Right forelimb (tissue), 1 donor: ENCODE measurements around the gene FETUB.

ENCODE experiments used
- DNase-seq: peaks from one replicate; pipeline ENCODE4 v3.0.0-alpha.2; 2018

FETUB gene

DNA sequence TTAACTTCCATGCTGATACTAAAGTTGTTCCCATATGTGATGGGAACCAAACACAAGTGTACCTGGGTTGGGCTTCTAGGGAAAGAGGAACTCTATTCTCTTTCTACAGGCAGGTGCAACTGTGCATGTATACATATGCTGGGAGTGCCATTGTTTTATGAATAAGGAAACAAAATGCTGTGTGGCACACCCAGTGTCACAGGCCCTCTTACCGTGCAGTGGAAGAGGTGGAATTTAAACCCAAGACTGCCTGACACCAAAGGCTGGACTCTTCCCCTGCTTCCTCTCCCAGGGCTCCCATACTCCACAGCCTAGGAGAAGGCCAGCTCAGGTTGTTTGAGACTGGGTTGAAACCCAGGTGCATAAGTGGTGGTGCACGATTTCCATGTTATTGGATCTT is 1.9 kb upstream of the FETUB start:
- no peak for DNase-seq

GRCh38 chr3:186640473-186640818 is 247 bp downstream of the FETUB start:
- DNase-seq: no peak

DNA sequence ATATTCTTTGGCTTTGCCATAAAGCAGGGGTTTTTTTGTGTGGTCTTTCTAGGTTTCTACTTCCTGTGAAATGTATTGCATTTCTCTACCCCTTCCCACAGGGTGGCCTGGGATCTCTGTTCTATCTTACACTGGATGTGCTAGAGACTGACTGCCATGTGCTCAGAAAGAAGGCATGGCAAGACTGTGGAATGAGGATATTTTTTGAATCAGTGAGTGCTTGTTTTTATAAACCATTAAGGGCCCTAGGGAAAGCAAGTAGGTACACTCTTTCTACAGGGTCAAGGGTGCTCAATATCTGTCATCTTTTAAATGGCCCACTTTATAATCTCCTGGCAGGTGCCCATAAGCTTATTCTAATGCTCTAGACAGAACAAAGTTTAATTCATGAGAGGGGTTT is 730 bp downstream of the FETUB start:
- DNase-seq: no peak

- no peak for DNase-seq
Observed at GRCh38 chr3:186642014-186642413, 1.8 kb downstream of the FETUB start.

- no peak for DNase-seq
Observed at GRCh38 chr3:186643493-186643892, 3.3 kb downstream of the FETUB start.

GRCh38 chr3:186644683-186645082 is 4.5 kb downstream of the FETUB start:
- no peak for DNase-seq

DNA sequence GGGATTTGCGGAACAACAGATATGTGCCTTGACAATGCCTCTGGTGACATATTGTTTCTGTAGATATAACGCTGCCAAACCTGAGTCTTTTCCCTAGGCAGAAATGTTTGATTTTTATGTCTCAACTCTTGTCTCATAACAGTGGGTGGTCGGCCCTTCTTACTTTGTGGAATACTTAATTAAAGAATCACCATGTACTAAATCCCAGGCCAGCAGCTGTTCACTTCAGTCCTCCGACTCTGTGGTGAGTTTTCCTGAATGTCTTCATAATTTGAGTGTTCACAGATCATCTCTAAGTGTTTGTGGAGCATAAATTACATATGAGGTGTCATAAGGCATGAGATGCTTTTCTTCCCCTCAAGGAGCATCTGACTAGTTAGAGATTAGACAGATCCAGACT is 5.9 kb downstream of the FETUB start:
- DNase-seq: no peak

- DNase-seq: no peak
Observed at GRCh38 chr3:186646841-186647240, 6.6 kb downstream of the FETUB start.

DNA sequence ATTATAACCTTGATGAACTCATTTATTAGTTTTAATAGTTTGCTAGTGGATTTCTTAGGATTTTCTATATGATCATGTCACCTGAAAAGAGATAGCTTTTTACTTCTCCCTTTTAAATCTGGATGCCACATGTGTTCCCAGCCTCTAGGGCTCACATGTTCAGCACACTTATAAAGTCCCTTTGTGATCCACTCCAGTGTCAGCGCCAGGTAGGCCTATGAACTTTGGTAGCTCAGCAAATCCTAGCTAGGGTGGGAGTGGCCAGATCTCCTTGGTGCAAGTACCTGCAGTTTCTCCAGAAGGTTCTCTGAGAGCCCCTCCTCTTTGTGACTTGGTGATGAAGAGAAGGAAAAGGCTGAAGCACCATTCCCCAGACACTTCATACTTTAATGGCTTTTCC is 8.7 kb downstream of the FETUB start:
- DNase-seq: no peak

DNA sequence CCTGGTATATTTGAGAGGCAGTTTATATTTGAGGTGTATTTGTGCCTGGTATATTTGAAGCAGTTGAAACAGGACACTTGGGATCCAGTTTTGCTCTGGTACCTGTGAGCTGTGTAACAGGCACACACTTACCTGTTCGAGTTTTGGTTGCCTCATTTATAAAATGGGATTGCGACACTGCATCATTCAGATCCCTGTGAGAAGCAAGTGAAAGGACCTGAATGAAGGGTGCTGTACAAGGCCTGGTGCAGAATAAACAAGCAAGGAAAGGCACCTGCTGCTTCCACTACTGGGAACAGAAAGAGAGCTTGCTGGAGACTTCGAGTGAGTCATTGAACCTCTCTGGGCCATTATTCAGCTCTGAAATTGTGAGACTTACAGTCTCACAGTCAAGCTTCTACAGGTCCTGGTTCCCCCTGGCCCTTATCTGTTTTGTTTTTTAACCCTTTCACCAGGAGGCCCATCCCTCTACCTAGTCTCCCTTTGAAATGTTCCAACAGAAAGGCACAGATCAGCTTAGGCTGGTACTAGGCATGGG is 11.5 kb downstream of the FETUB start:
- DNase-seq: no peak

DNA sequence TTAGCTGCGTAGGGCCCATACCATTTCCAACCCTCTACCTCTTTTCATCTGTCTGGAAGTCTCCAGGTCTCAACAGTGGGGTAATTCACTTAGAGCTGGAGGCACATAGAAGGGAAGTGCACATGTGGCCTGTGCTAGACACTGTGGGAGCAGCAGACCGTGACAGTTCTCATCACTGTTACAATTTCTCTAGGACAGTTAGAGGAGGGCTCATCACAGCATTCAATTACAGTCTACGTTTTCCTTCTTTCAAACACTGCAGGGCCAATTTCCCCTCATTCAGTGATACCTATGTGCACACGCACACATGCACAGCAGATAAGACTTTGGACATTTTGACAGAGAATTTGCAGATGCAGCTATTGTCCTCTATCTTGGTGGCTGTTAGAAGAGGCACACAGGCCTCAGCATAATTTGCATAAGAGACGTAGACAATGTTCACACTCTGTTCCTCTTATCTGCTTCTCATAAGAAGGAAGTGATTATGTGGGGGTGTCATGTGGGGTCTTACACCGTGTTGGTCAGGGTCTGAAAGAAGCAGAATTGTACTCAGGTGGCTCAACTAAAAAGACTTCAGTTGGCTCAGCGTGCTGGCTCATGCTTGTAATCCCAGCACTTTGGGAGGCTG is 13.0 kb downstream of the FETUB start:
- no peak for DNase-seq

- DNase-seq: no peak
Observed at GRCh38 chr3:186653984-186654383, 13.8 kb downstream of the FETUB start.

DNA sequence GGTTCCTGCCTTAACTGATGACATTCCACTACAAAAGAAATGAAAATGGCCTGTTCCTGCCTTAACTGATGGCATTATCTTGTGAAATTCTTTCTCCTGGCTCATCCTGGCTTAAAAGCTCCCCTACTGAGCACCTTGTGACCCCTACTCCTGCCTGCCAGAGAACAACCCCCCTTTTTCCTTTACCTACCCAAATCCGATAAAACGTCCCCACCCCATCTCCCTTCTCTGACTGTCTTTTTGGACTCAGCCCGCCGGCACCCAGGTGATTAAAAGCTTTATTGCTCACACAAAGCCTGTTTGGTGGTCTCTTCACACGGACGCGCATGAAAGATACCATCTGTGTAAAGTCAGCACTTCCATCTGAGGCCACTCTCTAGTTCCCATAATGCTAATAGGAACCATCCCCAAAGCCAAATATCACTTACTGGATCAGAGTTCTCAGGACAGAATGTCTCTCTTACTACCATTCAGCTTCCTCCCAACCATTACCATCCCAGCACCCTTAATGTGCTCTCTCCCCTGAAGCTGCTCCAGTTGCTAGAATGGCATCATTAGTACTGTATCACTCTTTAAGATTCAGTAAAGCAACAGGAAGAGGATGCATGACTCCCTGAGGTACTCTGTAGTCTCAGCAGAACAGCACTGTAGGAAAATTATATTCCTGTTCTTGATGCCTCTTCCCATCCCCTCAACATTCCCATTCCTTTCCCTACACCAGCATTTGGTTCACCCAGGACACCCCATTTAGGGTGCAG is 23.3 kb downstream of the FETUB start:
- DNase-seq: no peak

DNA sequence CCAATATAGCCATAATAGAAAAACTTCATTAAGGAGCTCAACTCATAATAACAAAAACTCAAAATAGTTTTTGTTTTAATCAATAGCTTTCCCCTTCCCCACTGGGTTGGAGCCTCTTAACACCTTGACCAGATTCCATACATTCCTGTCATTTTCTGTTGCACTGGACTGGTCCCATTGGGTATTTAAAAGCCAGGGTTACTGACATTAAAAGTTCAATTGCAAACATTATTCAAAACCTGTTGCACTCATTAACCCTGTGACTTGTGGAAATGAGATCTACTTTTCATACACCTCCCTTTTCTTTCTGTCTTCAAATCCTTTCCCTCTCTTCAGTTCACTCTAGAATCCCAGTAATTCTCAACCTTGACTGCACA is 23.9 kb downstream of the FETUB start:
- no peak for DNase-seq

GRCh38 chr3:186664506-186664905 is 24.3 kb downstream of the FETUB start:
- no peak for DNase-seq

DNA sequence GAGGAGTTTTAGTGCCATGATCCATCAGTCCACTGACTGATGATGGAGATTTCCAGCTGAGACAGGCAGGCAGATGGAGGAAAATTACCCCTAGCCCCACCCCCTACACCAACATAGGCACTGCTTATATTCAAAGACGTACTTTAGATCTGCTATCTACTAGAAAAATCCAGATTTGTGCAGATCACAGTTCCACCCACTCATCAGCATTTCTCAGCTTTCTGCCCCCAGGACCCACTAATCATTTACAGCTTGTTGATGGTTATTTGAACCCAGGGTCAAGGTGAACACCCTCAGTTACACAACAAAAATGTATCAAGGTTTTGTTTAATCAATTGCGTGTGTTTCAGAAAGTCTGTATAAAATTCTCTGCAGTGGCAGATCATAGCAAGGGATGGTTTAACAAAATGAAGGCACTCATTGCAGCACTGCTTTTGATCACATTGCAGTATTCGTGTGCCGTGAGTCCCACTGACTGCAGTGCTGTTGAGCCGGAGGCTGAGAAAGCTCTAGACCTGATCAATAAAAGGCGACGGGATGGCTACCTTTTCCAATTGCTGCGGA is 25.5 kb downstream of the FETUB start, which contains the start of gene HRG:
TSS of gene HRG (plus strand) at position 390 of the 564 bp plus-strand sequence. CDS start at position 408, 18 bp downstream.
- no peak for DNase-seq

DNA sequence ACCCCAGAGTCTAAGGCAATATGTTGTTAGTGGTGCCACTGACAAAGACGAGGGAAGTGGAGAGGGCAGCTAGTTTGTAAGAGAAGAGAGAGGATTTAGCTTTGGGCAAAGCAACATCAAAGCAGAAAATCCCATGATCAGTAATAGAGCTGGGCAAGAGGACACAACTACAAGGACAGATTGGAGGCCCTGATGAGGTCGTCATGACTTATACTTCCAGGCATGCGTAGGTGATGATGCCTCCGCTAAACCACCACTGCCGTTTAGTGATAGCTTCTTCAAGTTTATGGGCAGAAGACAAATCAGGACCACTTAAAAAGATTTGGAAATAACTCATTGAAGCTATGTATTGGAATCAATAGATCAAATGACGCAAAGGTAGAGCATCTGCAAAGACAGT is 28.2 kb downstream of the FETUB start:
- no peak for DNase-seq

DNA sequence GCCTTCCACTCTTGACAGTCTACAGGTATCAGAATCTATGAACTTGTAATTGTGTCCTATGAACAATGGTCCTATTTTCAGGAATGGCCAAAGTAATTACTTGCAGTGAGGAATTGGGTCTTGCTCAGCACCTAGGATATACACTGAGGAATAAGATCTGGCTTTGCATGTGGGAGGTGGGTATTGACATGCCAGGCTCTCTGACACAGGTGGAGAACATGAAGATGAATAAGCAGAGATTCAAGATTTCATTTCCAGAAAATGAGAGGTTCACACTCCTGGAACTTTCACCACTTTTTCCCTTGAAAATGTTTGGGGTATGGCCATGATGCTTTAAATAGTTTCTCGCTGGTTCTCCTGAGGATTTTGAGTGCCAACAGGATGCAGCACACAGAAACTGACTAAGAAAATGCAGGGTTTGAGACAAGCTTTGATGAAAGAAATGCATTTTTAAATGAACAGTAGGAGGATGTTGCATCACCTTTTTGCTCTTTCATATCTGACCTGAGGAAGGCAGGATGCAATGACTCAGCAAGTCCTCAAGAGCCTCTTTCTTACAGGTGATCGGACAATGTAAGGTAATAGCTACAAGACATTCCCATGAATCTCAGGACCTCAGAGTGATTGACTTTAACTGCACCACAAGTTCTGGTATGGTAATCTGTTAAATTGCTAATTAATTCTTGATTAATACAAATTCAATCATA is 29.3 kb downstream of the FETUB start:
- DNase-seq: no peak

GRCh38 chr3:186670155-186670554 is 30.0 kb downstream of the FETUB start:
- no peak for DNase-seq

DNA sequence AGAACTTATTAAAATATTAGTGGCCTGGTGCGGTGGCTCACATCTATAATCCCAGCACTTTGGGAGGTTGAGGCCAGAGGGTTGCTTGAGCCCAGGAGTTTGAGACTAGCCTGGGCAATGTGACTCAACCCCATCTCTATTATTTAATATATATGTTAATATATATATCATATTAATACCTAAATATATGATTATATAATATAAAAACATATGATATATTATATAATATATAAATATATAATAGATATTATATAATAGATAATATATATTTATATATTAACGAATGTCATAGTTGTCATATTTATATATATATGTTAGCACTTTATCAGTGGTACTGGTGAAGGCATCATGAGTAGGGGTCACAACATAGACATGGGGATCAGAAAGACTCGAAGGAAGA is 30.9 kb downstream of the FETUB start:
- DNase-seq: no peak

DNA sequence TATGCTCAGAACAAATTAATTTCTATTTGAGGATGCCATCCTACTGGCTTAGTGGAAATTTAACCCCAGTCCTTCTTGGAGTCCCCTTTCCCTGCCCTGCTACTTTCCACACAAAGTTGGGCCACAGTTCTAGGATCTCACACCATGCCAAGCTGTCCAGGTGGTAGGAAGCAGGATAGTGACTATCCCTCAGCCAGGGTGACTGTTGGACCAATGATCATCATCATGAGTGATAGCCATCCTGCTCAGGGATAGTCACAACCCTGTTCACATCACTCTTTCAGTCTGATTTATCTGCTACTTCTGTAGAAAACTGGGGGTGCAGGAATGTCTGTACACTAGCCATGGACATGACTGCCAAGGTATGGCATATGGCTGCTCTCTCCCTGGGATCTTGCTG is 38.4 kb downstream of the FETUB start:
- DNase-seq: no peak

DNA sequence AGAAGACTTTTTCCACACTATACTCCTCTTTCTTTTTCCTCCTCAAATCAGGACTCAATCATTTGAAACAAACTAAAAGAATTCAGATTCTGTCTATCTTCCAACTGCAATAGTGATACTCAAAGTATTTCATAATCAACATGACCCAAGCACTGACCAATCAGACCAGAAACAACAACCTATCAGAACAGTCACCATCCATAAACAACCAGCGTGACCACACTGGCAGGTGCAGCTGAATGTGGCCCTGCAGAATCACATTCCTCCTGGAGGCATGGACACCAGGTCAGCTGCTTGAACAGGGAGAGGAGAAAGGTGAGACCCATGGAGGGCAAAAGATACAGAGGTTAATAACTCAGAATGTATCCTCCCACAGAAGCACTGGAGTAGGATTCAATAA is 39.0 kb downstream of the FETUB start:
- no peak for DNase-seq

DNA sequence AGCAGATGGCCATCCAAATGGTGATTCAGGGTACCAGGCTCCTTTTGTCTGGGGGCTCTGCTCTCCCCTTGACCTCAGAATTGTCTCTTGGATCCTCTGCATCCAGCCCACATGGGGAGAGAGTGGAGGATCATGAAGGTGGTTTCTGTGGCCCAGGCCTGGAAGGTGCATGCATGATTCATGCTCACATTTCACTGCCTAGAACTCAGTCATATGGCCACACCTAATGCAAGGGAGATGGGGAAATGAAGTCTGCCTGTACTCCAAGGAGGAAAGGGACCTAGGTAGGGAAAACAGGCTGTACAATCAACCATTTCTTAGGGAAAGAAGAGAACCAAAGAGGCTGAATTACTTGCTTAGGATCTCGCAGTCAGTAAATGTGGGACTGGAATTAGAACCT is 40.7 kb downstream of the FETUB start:
- DNase-seq: no peak

DNA sequence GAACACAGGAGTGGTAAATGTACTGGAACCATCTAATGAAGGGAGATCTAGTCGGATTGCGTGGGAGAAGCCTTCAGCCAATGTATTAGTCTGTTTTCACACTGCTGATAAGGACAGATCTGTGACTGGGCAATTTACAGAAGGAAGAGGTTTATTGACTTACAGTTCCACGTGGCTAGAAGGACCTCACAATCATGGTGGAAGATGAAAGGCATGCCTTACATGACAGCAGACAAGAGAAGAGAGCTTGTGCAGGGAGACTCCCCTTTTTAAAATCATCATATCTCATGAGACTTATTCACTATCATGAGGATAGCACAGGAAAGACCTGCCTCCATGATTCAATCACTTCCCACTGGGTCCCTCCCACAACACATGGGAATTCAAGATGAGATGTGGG is 42.6 kb downstream of the FETUB start:
- DNase-seq: no peak
